PC-3 (cell line): ENCODE measurements around the gene ANKZF1. TPM values are rescaled to one million over a fixed set of nuclear protein-coding genes. Genes with fewer than 3 reads are reported as not detected.

Experiments used
- ATAC-seq: fragments of 200-7000 bp; cut with Tn5 transposase; 2 replicates; pipeline ENCODE4 v1.9.1; 2020; ENCODE audit warnings: mild to moderate bottlenecking, moderate library complexity
- BruUV-seq: library from RNA; stranded (reverse); fragments of 400-500 nt; replicated peaks from 2 replicates; lab custom pipeline; 2021; lab: Mats Ljungman, UMichigan
- CTCF ChIA-PET: fragments of 300-600 bp; sonication (Branson Sonifier 250); formaldehyde crosslinking; loops from one replicate; lab custom pipeline; 2022; ENCODE audit warnings: antibody characterized with exemption; lab: Charles Lee
- POLR2A ChIA-PET: fragments of 300-600 bp; sonication (Branson Sonifier 250); formaldehyde crosslinking; loops from one replicate; lab custom pipeline; 2022; ENCODE audit warnings: antibody characterized with exemption; ENCODE audit not compliant: unreplicated experiment; lab: Charles Lee
- DNase-seq: peaks from one replicate; pipeline ENCODE4 v3.0.0-alpha.2; 2015
- H2AFZ ChIP-seq: fragments of 300-600 bp; sonication (generic); 2 replicates; pipeline ENCODE4 v1.6.0; 2016; ENCODE audit warnings: antibody characterized with exemption, low read length
- H3F3A ChIP-seq: fragments of 300-600 bp; sonication (generic); one replicate; pipeline ENCODE4 v1.6.0; 2017; ENCODE audit warnings: antibody characterized with exemption, low read length, control low read depth, mild to moderate bottlenecking; ENCODE audit not compliant: unreplicated experiment
- H3K27ac ChIP-seq: fragments of 300-600 bp; sonication (generic); 2 replicates; pipeline ENCODE4 v1.5.1; 2016; ENCODE audit warnings: mild to moderate bottlenecking, low read length
- H3K27me3 ChIP-seq: fragments of 300-600 bp; sonication (generic); 2 replicates; pipeline ENCODE4 v1.6.1; 2016; ENCODE audit warnings: low read length, mixed read lengths
- H3K36me3 ChIP-seq: fragments of 300-600 bp; sonication (generic); 2 replicates; pipeline ENCODE4 v1.6.1; 2016; ENCODE audit warnings: low read depth, mixed run types, low read length, mixed read lengths
- H3K4me1 ChIP-seq: fragments of 300-600 bp; sonication (generic); 2 replicates; pipeline ENCODE4 v1.5.1; 2016; ENCODE audit warnings: low read length; ENCODE audit not compliant: insufficient read depth
- H3K4me2 ChIP-seq: fragments of 300-600 bp; sonication (generic); 2 replicates; pipeline ENCODE4 v1.6.0; 2016; ENCODE audit warnings: low read length
- H3K4me3 ChIP-seq: fragments of 300-600 bp; sonication (generic); 2 replicates; pipeline ENCODE4 v1.5.1; 2016; ENCODE audit warnings: mild to moderate bottlenecking, low read length, mixed read lengths
- H3K79me2 ChIP-seq: fragments of 300-600 bp; sonication (generic); 2 replicates; pipeline ENCODE4 v1.6.1; 2017; ENCODE audit warnings: low read length, mixed read lengths
- H3K9ac ChIP-seq: fragments of 300-600 bp; sonication (generic); 2 replicates; pipeline ENCODE4 v1.6.0; 2016; ENCODE audit warnings: mild to moderate bottlenecking, low read length
- H3K9me2 ChIP-seq: fragments of 300-600 bp; sonication (generic); replicated peaks from 2 replicates; pipeline ENCODE4 v1.6.1; 2016; ENCODE audit warnings: mixed run types, low read length, mixed read lengths
- H3K9me3 ChIP-seq: fragments of 300-600 bp; sonication (generic); 2 replicates; pipeline ENCODE4 v1.6.1; 2016; ENCODE audit warnings: low read length, mixed read lengths
- H4K20me1 ChIP-seq: fragments of 300-600 bp; sonication (generic); 2 replicates; pipeline ENCODE4 v1.6.1; 2016; ENCODE audit warnings: low read length, mixed read lengths
- EZH2 ChIP-seq: fragments of 300-600 bp; sonication (generic); IDR thresholded peaks from one replicate; pipeline ENCODE4 v1.6.1; 2017; ENCODE audit warnings: antibody characterized with exemption, mild to moderate bottlenecking, low read length; ENCODE audit not compliant: unreplicated experiment
- EZH2phosphoT487 ChIP-seq: fragments of 300-600 bp; sonication (generic); IDR thresholded peaks from 2 replicates; pipeline ENCODE4 v1.6.1; 2018; ENCODE audit warnings: mild to moderate bottlenecking, antibody characterized with exemption, low read length, borderline replicate concordance
- intact Hi-C: fragments of 100-400 bp; cut with micrococcal nuclease; formaldehyde crosslinking; loops from 2 replicates; pipeline ENCODE4 v1.9.0; 2023
- total RNA-seq: library from RNA; depleted of rRNA; stranded (reverse); fragments of >200 nt; gene quantifications from 2 replicates; pipeline ENCODE4 v1.2.3, GENCODE V29; 2014
- TF ChIP-seq, protein P1 (sequence below): fragments of 300-600 bp; sonication (generic); conservative IDR thresholded peaks from 2 replicates; pipeline ENCODE4 v1.5.1; 2017; ENCODE audit warnings: antibody characterized with exemption, low read depth, mild to moderate bottlenecking, low read length

ANKZF1 gene
- total RNA-seq, 1 experiment from 2014 or later, result 67.9 TPM

- no peak for ATAC-seq
- Histone ChIP-seq H3K4me2 (peak overlapping the region; percentile 92), H3K4me3 (peak overlapping the region; percentile 88), H3K27ac (peak overlapping the region; percentile 48), H2AFZ (peak overlapping the region; percentile 83), H3K36me3 (peaks cover 10% of the 10 kb centered on the region), H3K79me2 (peaks cover 30% of the 10 kb centered on the region), H4K20me1 (no peaks in the 10 kb centered on the region), H3K9me2 (no peaks in the 10 kb centered on the region), H3K4me1 (peaks cover 50% of the 10 kb centered on the region), H3K9ac (peak overlapping the region; percentile 93), H3K9me3 (no peaks in the 10 kb centered on the region), H3K27me3 (no peaks in the 10 kb centered on the region), H3F3A (peaks cover 5% of the 10 kb centered on the region)
- intact Hi-C loops, result no loop called here
- POLR2A ChIA-PET, result interaction anchor here (1.4 kb wide), 1 partner anchor 29 kb away, joined by 3 read pairs; no protein-coding TSS in a partner anchor
- BruUV-seq, result no TSS peak
- CTCF ChIA-PET, result interaction anchor here (0.9 to 1.9 kb wide), 2 partner anchors 33 to 49 kb away, joined by 4 to 6 read pairs; partner anchors contain the start of gene DNAJB2
- TF ChIP-seq EZH2 (no peak), EZH2phosphoT487 (no peak)
- TF ChIP-seq, protein P1, sequence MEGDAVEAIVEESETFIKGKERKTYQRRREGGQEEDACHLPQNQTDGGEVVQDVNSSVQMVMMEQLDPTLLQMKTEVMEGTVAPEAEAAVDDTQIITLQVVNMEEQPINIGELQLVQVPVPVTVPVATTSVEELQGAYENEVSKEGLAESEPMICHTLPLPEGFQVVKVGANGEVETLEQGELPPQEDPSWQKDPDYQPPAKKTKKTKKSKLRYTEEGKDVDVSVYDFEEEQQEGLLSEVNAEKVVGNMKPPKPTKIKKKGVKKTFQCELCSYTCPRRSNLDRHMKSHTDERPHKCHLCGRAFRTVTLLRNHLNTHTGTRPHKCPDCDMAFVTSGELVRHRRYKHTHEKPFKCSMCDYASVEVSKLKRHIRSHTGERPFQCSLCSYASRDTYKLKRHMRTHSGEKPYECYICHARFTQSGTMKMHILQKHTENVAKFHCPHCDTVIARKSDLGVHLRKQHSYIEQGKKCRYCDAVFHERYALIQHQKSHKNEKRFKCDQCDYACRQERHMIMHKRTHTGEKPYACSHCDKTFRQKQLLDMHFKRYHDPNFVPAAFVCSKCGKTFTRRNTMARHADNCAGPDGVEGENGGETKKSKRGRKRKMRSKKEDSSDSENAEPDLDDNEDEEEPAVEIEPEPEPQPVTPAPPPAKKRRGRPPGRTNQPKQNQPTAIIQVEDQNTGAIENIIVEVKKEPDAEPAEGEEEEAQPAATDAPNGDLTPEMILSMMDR, result no peak
- no peak for DNase-seq
These were observed 16.3 kb downstream of the ANKZF1 start for GRCh38 chr2:219245899-219246230.

DNA sequence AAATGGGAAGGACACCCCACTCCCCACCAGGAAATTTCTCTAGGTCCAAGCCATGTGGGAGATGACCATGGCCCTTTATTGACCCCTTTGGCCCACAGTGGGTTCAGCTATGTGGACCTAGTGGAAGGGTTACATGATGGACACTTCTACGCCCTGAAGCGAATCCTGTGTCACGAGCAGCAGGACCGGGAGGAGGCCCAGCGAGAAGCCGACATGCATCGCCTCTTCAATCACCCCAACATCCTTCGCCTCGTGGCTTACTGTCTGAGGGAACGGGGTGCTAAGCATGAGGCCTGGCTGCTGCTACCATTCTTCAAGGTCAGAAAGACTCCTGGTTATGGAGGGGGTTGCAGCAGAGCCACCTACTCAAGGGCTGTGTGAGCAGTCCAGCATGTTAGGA lies 17.0 kb downstream of the ANKZF1 start:
- H3K4me3 ChIP-seq, result peak overlapping the region; percentile 88; the same call in 1 of the 2 replicates
- H2AFZ ChIP-seq, result no peak overlapping the region
- no peaks in the 10 kb centered on the region for H3K27me3 ChIP-seq
- no peak overlapping the region for H3K27ac ChIP-seq
- intact Hi-C loops, result no loop called here
- no peaks in the 10 kb centered on the region for H3K9me2 ChIP-seq
- H3K36me3 ChIP-seq, result peaks cover 14% of the 10 kb centered on the region
- H3K9ac ChIP-seq, result no peak overlapping the region
- no peak for TF ChIP-seq EZH2
- TF ChIP-seq EZH2phosphoT487, result no peak
- TF ChIP-seq, protein P1, result no peak
- H3K9me3 ChIP-seq, result no peaks in the 10 kb centered on the region
- no TSS peak for BruUV-seq
- H3K4me2 ChIP-seq, result peak overlapping the region; percentile 92
- H4K20me1 ChIP-seq, result no peaks in the 10 kb centered on the region
- ATAC-seq (no peak), DNase-seq (no peak)
- peaks cover 37% of the 10 kb centered on the region for H3K79me2 ChIP-seq
- H3F3A ChIP-seq, result peaks cover 5% of the 10 kb centered on the region
- POLR2A ChIA-PET, result no interaction called here
- CTCF ChIA-PET, result no interaction called here
- H3K4me1 ChIP-seq, result peaks cover 57% of the 10 kb centered on the region
